Activated T-cell treated with anti-CD3 and anti-CD28 coated beads for 4 hours (primary cell): ENCODE data around the gene EMILIN2.

Experiments used
- DNase-seq: peaks from one replicate; pipeline ENCODE4 v3.0.0-alpha.2; 2020

The EMILIN2 gene

DNA sequence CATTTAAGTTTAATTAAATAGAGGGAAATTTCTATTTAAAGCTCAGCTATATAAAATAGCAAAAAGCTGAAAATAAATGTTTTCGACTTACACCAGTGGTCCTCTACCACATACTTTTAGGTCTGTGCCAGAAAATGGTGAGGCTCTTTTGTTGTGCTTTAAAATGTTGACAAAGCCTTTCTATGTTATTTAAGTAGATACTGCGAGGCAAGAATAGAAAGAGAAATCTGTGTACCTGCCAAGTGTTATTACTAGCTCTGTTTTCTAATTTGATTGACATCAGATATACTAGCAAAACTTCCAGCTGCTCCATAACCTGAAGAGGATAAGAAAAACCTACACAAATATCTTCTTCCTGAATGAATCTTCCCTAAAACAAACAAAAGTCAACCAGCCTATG is 112.5 kb downstream of the EMILIN2 start:
- no peak for DNase-seq

DNA sequence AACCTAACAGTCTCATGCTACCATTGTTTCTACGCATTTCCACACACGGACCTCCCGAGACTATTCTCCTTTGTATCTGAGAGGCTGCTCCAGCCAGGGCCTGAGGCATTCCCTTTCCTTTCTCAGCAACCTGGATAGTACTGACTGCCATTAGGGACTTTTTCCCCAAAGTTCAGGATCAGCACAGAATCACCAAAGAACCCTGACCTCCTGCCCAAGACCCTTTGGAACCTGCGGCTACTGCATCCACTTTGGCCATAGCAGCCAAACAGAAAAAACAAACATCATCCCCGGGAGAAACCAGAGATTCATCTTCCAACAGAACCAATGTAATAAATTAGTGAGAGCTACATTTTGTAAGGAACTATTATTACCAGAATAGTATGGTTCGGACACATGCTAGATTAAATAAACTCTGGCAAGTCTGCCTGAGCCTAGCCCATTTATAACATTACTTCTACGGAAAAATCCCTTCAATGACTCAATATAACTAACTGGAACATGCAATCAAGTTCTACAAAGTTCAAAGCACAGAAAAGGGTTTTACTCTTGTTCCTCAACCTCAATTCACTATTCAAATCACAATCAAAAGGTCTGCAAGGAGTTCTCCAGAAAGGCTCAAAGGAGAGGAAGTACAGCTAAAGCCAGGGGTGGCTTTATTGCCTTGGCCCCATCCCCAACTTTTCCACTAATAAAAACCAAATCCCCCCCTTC is 114.3 kb downstream of the EMILIN2 start:
- DNase-seq = no peak

DNA sequence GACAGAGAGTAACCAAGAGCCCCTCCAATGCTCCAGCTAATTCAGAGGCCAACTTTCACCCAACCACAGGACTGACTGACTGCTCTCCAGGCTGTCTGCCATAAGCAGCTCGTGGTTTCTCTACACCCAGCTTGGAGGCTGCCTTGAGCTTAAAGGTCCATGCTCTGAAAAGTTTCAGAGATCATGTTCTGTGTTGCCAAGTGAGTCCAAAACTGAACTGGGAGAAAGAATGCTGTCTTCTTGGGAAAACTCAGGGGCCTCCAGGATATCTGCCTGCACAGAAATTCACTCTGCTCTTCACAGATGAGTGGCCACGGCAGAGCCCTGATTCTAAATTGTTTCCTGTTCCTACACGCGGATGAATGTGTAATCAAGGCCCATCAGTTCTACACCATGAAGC is 115.0 kb downstream of the EMILIN2 start:
- no peak for DNase-seq

DNA sequence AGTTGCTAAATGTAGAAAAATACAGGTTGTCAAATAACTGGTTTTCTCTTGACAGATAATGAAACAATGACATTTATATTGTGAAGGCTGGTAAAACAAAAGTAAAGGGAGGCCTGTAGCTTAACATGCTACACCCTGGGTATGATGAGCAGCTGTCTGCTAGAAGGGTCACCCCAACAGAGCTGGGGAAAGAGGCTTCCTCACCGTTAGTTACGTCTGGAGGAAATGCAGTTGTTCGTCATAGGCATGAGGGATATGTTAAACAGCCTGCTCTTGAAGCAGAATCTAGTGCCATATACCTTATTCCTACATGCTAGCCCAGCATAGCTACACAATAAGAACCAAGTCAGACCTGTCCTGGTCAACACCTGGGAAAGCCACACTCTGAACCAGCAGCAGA is 116.2 kb downstream of the EMILIN2 start:
- DNase-seq = no peak

DNA sequence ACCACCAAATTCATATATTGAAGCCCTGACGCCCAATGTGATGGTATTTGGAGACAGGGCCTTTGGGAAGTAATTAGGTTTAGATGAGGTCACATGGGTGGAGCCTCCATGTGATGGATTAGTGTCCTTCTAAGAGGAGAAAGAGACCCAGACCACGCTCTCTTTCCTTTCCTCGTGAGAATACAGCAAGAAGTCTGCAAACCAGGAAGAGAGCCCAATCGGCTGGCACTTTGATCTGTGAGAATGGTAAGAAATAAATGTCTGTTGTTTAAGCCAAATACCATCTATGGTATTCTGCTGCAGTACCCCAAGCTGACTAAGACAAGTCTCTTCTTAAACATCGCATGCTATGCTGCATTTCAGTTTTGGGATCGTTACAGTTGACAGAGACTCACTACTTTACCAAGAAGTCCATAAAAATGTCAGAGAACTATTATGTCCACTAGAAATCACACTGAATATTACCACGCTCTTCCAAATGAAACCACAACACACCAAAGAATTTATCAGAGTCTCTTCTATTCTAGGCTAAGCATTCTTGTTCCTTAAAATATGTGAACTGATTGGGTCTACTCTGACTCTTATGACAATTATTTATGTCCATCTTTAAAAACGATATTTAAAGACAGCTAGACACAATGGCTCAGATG is 117.7 kb downstream of the EMILIN2 start:
- DNase-seq = no peak
